HG02981 (cell line): ENCODE measurements around the gene TRAF3.

Experiments used
- ATAC-seq: cut with Tn5 transposase; IDR thresholded peaks from one replicate; pipeline ENCODE4 v1.9.1; 2021; ENCODE audit warnings: mild to moderate bottlenecking, moderate library complexity; ENCODE audit not compliant: unreplicated experiment

TRAF3 gene, protein sequence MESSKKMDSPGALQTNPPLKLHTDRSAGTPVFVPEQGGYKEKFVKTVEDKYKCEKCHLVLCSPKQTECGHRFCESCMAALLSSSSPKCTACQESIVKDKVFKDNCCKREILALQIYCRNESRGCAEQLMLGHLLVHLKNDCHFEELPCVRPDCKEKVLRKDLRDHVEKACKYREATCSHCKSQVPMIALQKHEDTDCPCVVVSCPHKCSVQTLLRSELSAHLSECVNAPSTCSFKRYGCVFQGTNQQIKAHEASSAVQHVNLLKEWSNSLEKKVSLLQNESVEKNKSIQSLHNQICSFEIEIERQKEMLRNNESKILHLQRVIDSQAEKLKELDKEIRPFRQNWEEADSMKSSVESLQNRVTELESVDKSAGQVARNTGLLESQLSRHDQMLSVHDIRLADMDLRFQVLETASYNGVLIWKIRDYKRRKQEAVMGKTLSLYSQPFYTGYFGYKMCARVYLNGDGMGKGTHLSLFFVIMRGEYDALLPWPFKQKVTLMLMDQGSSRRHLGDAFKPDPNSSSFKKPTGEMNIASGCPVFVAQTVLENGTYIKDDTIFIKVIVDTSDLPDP

DNA sequence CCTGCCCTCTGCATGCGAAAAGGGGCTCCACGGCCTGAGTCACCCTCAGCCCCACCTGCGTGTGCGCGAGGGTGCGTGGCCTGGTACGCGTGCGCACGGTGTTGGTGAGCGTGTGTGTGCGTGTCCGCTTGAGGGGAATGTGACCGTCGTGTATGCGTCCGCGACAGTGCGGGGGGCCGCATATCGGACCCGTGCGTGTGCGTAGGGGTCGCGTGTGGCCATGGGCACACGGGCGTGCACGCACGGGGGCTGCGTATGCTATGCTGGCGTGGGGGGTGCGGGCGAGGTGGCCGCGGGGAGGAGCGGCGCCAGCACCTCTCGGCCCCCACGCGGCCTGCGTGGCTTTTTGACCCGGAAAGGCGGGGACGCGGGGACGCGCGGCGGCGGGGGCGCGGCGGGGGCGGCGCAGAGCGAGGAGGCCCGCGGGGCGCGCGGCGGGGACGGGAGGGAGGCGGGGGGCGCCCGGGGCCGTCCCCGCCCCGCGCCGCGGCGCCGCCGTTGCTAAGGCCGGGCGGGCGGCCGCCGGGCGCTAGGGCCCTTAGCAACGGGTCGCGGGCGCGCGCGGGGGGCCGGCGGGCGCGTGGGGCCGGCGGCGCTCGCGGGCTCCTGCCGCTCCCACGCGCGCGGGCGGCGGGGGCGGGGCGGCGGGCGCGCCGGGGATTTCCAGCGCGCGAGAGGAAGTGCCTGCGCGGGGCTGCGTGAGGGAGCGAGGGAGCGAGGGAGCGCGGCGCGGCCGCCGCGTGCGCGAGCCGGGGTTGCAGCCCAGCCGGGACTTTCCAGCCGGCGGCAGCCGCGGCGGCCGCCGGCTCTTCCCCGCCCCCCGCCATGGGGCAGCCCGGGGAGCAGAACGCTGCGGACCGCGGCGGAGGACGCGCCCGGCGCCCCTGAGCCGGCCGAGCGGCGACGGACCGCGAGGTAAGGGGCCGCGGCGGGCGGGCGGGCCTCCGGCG is at the start of gene TRAF3:
Gene TRAF3 (plus strand): TSS at position 689 of the 950 bp plus-strand sequence. CDS start 92,753 bp downstream, outside the sequence.
- ATAC-seq = peak; percentile 58

DNA sequence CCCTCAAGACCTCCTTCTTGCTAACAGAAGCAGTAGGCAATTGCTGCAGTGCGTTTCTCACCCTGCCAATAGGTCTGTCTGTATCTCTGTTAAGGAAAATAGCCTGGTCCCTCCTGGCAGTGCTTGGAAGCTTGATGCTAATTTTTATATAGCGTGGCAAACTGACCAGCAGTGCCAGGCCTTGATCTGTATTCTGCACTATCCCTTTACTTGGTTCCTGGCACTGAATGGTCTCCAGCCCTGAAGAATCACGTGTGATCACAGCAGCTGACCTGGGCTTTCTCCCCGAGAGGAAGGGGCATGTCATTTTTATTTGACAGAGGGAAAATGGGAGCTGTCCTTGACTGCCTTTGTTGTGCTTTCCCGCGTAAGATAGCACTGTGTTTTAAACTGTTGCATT is 48.7 kb upstream of the TRAF3 start:
- ATAC-seq = no peak

DNA sequence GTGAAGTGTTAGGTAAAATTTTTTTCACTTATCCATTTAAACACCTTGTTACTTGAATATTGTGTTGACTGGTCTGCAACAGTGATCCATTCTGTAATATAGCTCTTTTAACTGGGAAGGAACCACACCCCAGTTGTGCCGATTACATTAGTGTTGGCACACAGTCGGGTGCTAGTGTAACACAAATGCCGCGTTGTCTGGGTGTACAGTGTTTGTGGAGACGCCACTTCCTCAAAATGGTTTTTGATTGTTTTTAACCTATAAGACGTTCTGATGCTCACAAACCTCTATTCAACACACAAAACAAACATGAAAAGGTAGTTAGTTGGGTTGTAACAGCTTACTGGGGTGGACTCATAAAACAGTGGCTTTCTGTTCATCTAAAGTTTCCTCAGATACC is 48.0 kb upstream of the TRAF3 start:
- ATAC-seq = no peak

DNA sequence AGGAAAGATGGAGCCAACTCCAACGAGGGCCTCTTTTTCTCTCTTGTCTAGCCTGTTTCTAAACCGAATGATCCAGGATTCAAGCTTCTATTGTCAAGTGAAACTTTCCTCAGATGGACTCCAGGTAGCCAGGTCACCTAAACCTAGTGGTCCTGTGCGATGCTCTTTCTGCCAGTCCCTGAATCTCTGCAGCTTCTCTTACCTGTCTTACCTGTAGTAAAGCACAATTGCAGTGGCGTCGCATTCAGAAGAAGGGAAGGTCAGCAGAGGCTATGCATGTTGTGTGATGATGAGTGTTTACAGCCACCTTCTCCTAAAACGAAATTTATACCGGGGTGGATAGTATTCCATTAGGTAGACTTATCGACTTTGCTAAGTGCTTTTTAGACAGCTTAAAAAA is 47.4 kb upstream of the TRAF3 start:
- ATAC-seq = no peak

DNA sequence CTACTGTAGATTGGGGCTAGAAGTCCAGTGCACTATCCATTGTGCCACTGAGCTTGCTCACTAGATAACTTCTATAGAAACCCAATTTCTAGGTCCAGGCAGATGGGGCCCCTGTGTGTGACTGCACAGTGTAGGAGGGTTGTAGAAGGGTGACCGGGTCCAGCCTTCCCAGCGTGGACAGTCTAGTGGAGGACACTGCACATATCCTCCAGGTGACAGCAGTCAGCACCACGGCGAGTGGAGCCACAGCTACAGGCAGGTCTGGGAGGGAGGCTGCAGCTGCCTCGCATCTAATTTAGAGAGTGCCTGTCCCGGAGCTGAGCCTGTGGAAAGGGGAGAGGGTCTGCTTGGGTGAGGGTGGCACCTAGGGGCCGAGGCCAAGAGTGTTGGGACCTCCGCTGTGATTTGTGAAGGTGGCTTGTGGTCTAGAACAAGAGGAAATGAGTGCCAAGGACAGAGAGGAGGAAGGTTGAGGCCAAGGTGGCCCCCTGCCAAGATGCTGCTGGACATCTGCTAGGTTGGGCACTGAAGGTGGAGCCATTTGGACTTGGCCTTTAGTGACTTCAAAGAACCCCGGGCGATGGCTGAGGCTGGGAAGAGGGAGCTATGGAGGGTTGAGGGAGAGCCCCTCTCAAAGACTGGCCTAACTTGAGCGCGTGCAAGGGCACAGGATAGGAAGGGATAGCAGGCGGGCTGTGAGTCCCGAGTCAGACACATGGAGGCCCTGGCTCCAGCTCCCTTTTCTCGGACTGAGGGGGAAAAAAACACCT is 46.0 kb upstream of the TRAF3 start:
- ATAC-seq = no peak

DNA sequence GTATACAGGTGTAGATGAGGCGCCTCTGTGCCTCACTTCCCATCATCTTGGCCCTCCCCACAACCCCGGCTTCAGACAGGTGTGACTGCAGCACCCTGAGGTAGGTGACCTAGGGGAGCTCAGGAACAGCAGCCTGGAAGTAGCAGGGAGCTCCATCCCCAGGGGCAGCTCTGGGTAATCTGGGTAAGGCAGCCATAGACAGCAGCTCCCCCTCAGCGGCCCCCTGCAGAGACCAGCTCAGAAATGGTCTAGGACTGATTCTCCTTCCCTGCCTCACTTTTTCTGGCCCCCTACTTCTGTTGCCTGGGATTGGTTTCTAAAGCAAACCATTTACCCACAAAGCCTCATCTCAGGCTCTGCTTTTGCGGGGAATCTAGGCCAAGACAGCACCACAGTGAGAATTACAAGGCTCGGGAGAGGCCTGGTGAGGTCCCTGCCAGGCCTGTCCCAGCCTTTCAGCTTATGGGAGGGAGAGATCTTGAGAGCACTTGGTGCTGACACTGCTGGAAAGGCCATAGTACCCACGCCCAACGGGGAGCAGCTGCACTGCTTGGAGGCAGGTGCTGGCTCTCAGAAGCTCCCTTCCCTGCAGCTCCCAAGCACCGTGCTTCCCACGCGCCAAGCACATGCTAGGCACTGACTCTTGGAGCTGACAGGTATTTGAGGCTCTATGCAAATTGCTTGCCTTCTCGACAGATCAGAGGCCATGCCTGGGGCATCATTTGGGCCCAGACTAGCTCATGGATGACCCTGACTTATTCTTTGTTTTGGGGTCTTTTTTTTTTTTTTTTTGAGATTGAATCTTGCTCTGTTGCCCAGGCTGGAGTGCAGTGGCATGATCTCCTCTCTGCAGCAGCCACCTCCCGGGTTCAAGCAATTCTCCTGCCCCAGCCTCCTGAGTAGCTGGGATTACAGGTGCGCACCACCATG is 45.1 kb upstream of the TRAF3 start:
- ATAC-seq = no peak

DNA sequence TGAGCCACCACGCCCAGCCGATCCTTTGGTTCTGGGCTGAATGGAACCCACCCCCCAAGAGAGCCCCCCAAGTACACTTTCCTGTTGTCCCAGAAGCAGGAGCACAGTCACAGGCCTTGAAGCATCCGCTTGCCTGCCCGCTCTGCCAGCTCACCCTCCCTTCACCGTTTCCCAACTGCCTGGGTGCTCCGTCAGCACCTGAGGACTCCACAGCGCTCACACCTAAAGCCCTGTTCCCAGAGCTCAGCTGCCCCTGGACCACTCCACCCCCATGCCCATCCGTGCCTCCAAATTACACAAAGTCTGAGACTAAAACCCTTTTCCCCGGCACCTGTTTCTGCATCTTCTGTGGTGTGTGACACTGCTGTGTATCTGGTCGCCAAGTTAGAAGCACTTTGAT is 44.3 kb upstream of the TRAF3 start:
- ATAC-seq = no peak

DNA sequence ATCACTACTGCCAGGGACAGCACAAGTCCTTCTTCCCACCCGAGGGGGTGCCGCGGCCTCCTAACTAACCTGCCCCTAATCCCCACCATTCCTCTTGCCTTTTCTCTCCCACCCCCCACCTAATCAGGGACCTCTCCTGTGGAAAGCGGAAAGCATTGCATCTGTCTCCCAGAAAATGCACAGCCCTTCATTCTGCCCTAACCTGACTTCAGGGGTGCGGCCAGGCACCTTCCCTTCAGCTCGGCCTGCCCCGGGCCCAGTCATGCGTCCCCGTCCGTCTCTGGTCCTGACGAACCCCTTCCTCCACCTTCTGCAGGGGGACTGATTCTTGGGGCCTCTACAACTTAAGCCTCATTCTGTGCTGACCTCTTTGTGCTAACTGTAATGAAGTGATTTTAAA is 43.9 kb upstream of the TRAF3 start:
- no peak for ATAC-seq

DNA sequence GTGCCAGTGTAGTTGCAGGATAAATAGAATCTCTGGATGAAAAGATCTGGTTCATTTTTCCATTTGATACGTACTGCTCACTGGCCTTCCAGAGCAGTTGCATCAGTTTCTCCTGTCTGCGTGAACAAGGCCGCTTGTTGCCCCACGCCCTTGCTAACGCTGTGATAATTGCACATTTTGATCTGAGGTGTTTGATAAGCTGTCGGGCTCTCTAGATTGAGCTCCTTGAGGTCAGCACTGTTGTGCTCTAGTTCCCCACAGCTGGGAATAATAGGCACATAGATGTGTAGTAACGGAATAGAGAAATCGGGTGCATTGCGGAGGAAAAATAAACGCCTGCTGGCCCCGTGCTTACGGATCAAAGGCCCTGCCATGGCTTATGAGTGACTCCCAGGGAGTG is 42.8 kb upstream of the TRAF3 start:
- ATAC-seq = no peak

DNA sequence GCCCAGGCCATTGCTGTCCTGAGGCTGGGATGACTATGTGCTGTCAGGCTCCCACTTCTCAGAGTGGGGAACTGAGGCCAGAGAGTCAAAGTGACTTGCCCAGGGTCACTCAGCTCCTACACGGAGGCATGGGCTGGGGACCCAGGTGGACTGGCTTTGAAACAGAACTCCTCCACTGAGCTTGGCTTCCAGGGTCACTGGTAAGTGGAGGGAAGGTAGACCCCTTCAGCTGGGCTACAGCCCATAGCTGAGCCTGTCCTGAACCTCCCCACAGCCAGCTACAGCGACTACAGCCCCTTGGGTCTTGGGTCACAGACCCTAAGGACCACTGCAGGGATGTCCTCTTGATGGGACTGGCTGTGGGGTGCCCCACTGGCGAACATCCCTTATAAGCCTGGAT is 40.3 kb upstream of the TRAF3 start:
- no peak for ATAC-seq

DNA sequence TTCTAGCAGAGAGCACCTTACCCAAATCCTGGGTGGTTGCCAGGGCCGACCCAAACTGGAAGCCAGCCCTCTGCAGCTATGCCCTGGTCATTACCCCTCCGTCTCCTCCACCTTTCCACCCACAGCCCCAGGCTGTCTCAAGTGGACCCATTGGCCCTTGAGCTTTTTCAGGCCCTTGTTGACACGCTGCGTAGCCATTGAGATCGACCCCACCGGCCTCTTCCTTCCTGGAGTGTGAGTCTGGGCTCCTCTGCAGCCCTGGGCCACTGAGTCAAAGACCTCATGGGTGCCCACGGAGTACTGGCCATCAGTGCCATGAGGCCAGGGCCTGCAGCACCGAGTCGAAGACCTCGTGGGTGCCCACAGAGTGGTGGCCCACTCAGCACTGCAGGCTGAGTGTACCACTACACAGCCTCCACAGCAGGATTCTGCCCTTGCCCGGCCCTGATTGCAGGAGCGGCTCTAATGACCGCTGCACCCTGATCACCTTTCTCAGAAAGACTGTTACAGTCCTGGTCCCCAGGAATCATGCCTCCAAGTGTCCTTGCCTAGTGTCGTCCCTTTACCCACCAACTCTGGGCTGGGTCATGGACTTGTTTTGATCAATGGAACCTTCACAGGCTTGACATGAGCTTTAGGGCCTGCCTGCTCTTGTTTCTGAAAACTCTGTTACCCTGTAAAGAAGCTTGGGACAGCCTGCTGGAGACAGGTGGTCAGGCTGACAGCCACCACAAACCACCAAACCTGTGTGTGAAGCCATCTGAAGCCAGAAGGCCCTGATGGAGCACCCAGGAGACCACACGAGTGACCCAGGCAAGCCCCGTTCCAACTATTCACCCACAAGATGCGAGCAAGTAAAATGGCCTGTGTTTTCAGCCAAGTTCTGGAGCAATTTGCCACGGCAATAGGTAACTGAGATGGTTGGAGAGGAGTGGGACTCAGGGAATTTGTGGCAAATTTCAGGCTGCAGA is 39.6 kb upstream of the TRAF3 start:
- ATAC-seq = no peak

DNA sequence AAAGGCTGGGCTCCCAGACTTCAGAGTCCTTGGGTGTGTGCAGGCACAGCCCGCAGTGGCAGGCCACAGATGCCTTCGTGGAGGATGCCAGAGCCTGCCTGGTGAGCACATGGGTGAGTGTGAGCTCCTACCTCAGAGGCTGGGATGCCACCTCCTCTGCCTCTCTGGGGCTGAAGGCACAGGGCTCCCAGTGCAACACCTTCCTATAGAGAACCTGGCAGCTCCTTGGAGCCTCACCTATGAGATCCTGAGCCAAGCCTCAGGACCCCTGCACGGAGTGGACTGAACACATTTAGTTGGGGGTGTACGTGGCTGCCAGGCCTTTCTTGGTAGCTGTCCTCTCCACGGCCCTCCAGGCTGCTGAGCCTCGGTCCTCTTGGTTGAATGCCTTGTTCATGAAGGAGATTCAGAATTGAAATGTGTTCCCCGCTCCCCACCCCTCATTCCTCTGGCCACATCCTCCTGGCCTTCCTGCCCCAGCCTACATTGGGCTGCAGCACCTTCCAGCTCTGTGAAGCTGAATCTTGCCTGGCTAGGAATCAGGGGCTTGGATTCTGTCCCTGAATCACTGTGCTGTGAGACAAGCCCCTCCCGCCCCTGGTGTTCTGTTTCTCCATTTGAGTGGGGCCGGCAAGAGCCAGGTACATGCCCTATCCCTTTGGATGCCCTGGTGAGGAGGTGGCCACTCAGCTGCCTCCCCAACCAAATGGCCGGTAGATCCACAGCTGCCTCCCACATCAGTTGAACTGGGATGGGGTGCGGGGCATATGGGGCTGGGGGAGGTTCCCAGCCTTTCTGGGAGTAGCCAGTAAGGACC is 38.7 kb upstream of the TRAF3 start:
- no peak for ATAC-seq

DNA sequence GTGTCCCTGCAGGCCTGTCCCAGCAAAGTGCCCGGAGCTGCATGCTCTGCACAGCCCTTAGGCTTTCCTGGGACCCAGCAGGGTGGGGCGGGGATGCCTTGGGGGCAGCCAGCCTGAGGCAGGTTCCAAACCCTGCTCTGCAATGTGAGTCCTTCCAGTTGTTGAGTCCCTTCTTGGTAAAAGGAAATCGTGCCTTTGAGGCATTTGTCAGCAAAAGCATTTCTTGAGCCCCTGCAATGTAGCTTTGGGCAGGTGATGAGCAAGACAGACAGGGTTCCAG is 38.1 kb upstream of the TRAF3 start:
- ATAC-seq = no peak

DNA sequence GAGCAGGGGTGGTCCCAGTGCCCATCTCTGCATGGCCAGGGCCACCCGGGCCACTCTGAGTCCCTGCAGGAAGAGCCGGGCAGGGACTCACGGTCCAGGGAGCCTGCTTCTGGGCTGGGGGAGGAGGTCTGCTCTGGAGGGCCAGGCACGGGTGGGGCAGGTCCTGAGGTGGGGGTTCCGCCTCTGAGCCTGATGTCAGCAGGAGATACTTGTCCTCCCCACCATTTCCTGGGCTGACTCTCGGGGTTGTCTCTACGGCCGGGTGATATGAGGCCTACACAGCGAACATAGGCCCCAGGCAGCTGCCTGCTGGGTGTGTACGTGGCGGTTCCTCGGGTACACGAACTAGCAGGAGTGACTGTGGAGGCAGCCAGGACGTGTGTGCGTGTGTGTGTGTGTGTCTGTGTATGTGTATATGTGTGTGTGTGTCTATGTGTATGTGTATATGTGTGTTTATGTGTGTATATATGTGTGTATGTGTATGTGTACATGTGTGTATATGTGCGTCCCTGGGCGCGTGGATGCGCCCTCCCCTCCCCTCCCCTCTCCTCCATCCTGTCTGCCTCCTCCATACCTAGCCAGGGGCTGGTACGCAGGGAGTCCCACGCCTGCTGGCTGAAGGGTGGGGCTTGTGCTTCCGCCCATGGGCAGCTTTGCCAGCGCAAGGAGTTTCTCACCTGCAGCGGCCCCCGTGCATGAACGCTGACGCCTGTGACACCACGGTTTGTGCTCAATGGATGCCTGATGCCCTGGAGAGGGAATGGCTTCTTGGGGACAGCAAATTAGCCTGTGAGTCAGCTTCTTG is 30.4 kb upstream of the TRAF3 start:
- no peak for ATAC-seq

DNA sequence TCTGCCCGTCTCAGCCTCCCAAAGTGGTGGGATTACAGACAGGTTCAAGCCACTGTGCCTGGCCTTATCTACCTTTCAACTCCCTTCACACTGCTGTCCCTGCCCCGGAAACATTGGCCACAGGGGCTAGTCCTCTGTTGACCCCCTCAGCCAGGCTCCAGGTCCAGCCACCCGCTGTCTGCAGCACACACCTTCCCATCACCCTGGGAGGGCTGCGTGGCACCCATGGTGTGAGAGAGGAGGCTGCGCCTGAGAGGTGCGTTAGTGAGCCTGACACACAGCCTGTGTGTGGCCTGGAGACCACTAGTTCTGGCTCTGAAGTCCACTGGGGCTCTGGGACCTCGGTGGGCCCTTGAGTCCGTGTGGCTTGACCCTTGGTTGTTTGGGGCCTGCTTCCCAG is 28.4 kb upstream of the TRAF3 start:
- no peak for ATAC-seq

DNA sequence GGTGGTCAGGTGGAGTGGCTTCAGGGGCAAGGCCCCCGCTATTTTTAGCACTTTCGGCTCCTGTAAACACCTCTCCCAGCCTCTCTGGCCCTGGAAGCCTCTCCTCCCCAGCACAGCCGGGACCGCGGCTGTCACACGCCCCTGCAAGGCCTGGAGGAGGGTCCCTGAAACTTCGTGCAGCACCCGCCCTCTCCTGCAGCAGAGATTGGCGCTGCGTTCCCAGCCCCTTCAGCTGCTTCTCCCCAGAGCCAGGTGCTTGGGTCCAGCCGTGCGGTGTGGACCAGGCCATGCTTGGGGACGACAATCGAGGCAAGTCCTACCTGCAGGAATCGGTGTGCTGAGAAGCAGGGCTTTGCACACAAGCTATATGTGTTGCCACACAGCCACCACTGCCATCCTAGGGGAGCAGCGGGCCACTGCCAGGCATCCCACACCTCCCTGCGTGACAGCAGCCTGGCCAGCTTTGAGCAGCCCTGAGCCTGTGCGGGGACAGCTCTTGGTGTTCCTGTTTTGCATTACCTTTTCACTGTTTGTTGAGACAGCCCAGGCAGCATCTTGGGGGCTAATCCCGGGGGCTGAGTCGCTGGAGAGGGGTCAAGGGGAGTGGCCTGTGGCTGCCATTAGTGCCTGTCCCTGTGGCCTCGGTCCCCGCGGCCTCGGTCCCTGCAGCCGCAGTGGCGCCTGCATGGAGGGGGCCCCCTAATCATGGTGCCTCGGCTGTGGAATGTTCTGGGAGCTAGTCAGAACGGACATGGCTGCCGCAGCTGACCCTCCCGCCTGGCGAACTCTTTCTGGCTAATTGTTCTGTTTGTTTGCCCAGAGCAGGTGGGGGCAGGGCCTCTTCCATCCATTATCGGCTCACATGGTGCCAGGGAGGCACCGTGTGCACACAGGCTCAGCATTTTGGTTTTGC is 27.6 kb upstream of the TRAF3 start:
- no peak for ATAC-seq
